GM12865 (cell line): ENCODE data around the gene HPCA.

ENCODE experiments used
- DNase-seq: peaks from one replicate; pipeline ENCODE4 v3.0.0; 2010; ENCODE audit warnings: low read depth
- H3K4me3 ChIP-seq: 2 replicates; pipeline ENCODE4 v1.5.1; 2011; ENCODE audit warnings: mild to moderate bottlenecking, low read depth, low read length, control low read depth
- TF ChIP-seq, protein P1 (sequence below): IDR thresholded peaks from 2 replicates; pipeline ENCODE4 v1.5.1; 2011; ENCODE audit warnings: low read length, control low read depth, low read depth, inconsistent platforms; ENCODE audit not compliant: insufficient read depth; ENCODE audit errors: missing control alignments

Gene HPCA

DNA sequence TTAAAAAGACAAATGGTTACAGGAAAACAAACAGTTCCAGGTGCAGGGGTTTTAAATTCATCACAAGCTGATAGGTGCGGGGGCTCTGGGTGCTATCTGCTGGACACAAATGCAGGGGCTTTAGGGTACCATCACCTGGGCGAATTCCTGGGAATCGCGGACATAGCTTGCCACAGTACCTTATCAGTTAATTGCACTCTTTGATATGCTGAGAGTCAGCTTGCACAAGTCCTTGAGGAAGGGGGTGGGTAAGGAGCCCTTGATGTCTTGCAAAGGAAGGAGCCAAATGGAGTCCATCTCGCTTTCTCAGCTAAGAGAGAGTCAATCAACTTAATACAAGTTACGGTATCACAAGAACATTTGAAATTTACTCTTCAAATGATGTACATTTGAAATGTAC is 40.3 kb downstream of the HPCA start:
- DNase-seq: no peak
- H3K4me3 ChIP-seq: no peak overlapping the region
- TF ChIP-seq, protein P1, sequence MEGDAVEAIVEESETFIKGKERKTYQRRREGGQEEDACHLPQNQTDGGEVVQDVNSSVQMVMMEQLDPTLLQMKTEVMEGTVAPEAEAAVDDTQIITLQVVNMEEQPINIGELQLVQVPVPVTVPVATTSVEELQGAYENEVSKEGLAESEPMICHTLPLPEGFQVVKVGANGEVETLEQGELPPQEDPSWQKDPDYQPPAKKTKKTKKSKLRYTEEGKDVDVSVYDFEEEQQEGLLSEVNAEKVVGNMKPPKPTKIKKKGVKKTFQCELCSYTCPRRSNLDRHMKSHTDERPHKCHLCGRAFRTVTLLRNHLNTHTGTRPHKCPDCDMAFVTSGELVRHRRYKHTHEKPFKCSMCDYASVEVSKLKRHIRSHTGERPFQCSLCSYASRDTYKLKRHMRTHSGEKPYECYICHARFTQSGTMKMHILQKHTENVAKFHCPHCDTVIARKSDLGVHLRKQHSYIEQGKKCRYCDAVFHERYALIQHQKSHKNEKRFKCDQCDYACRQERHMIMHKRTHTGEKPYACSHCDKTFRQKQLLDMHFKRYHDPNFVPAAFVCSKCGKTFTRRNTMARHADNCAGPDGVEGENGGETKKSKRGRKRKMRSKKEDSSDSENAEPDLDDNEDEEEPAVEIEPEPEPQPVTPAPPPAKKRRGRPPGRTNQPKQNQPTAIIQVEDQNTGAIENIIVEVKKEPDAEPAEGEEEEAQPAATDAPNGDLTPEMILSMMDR: no peak

DNA sequence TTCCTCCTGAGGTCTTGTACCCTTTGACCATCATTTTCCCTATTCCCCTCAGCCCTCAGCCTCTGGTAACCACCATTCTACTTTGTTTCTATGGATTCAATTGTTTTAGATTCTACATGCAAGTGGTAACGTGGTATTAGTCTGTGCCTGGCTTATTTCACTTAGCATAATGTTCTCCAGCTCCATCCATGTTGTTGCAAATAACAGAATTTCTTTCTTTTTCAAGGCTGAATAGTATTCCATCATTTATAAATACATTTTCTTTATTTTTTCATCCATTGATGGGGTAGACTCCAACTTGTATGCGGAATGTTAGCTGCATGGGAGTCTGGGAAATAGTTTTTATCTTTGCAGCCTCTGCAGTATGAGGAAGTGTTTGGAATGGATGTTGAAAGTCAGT is 41.1 kb downstream of the HPCA start:
- no peak overlapping the region for H3K4me3 ChIP-seq
- DNase-seq: no peak
- TF ChIP-seq, protein P1: no peak

DNA sequence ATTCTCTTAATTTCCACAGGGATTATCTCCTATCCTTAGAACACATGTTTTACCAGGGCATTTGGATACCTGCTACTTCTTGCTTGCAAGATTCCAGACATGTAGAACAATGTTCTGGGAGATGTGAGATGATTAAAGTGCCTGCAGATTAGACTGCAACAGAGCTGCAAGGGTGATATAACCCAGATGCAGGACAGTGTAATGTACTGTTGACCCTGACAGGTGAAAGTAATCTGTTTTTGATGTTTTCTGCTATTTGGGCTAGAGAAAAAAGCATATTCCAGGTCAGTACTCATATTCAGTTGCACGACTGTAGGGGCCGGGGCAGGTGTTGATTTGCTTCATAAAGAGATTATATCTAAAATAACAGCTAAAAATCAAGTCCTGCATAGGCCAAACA is 42.0 kb downstream of the HPCA start:
- TF ChIP-seq, protein P1: no peak
- no peak overlapping the region for H3K4me3 ChIP-seq
- DNase-seq: no peak

DNA sequence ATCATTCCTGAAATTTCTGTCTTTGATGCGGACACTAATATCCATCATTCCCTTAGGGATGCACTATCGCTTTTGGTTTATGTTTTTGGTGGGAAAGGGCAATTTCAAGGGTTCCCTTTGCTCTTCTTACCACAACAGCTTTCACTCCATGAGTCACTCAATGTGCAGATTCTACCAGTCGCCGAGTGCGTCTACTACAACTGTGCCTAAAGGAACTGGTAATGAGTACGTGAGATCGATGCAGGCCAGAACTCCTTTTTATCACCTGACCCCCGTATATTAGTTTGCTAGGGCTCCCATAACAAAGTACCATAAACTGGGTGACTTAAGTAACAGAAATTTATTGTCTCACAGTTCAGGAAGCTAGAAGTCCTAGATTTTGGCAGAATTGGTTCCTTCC is 42.4 kb downstream of the HPCA start:
- no peak overlapping the region for H3K4me3 ChIP-seq
- no peak for DNase-seq
- TF ChIP-seq, protein P1: no peak

GRCh38 chr1:32929366-32929765 is 43.1 kb downstream of the HPCA start:
- TF ChIP-seq, protein P1: no peak
- no peak overlapping the region for H3K4me3 ChIP-seq
- DNase-seq: no peak

GRCh38 chr1:32931760-32932159 is 45.5 kb downstream of the HPCA start:
- no peak for DNase-seq
- TF ChIP-seq, protein P1: no peak
- no peak overlapping the region for H3K4me3 ChIP-seq

- H3K4me3 ChIP-seq: no peak overlapping the region
- no peak for DNase-seq
- TF ChIP-seq, protein P1: no peak
Measured at GRCh38 chr1:32933742-32934322, 47.5 kb downstream of the HPCA start.
